Urinary bladder (tissue), 4 donors: ENCODE measurements around the gene RSPH4A. TPM values are rescaled to one million over a fixed set of nuclear protein-coding genes. Genes with fewer than 3 reads are reported as not detected.
A peak's percentile ranks its signal among the peaks of the same experiment; 100 is the strongest.

Experiments
- DNase-seq: peaks from one replicate; pipeline ENCODE4 v3.0.0-alpha.2; 2015; ENCODE audit errors: extremely low spot score
- H3K27ac ChIP-seq: one replicate; pipeline ENCODE4 v1.5.1; 2013; ENCODE audit warnings: low read depth, mild to moderate bottlenecking, moderate library complexity
- H3K36me3 ChIP-seq: one replicate; pipeline ENCODE4 v1.6.1; 2013; ENCODE audit warnings: mild to moderate bottlenecking, moderate library complexity; ENCODE audit not compliant: insufficient read depth
- H3K4me1 ChIP-seq: one replicate; pipeline ENCODE4 v1.6.1; 2013; ENCODE audit warnings: mild to moderate bottlenecking, moderate library complexity; ENCODE audit not compliant: insufficient read depth
- H3K4me3 ChIP-seq: one replicate; pipeline ENCODE4 v1.5.1; 2013; ENCODE audit warnings: low read depth, low read length
- WGBS: extraction: QIAGEN DNeasy Blood & Tissue Kit; methylation state at CpG from one replicate; pipeline ENCODE4 v1.1.7; 2013; 5-methylcytosine and 5-hydroxymethylcytosine counted together
- polyA plus RNA-seq: library from polyadenylated mRNA; stranded (reverse); fragments of 200-250 nt; gene quantifications from one replicate; pipeline ENCODE4 v1.2.3, GENCODE V29; 2013
- total RNA-seq: library from RNA; depleted of rRNA; stranded (reverse); fragments of >200 nt; gene quantifications from one replicate; pipeline ENCODE4 v1.2.3, GENCODE V29; 2014
- donor health status: healthy with polysubstance abuse.
- donor health status: healthy.

The RSPH4A gene
- total RNA-seq = 0.90 TPM
- polyA plus RNA-seq = 0.28 TPM

DNA sequence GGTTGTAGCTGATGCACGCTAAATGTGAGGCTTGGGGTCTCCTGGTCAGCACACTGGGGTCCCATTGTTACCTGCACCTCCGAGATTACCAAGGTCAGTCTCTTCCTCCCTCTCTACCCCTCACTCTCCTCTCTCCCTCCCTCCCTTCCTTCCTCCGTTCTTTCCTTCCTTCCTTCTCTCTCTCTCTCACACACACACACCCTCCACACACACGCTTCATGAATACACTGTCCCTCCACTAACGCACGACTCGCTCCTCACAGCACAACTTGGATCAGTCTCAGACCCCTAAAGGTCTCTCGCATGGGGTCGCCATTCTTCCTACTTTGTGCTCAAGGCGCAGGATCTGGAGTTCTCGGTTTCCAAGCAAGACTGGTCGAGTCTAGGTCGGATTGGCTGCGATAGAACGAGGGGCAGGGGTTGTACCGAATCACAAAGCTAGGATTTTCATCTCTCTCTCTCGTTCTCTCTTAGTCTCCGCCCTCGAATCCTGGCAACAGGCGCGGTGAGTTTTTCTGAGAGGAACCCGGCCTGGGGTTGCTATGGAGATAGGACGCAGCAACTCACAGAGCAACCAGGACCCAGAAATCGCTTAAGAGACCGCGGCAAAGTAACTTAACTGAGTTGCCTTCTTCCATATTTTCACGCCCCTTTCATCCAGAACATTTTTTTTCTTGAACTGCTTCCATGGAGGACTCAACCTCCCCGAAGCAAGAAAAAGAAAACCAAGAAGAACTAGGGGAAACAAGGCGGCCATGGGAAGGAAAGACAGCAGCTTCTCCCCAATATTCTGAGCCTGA, at the start of gene RSPH4A:
Gene RSPH4A, plus strand, starts transcription at position 543 of the 800 bp plus-strand sequence. Its CDS starts 145 bp downstream, at position 688.
- Histone ChIP-seq H3K4me1 (no peaks in the 10 kb centered on the region), H3K27ac (peak within 1 kb of the TSS; percentile 12), H3K4me3 (peak within 1 kb of the TSS; percentile 43), H3K36me3 (no peaks in the 10 kb centered on the region)
- WGBS = under 1% methylated on average over 29 of the region's 29 CpGs
- peak; percentile 98 for DNase-seq

DNA sequence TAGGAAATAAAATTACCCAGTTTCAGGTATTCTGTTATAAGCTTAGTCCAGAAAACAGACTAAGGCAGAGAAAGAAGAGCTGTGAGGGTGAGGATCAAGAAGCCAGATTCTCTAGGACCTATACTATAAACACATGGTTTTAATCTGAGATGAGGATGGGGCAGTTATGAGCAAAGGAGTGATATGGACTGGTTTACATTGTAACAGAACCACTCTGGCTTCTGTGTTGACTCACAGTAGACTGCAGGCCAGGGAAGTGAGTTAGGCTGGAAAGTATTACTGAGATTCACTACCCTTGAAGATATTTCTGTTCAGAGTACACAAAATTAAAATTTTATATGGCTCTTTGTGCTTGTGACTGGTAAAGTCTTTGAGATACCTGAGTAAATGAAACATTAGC, 48.2 kb upstream of the RSPH4A start:
- H3K4me3 ChIP-seq = no peak overlapping the region
- no peak for DNase-seq
- H3K27ac ChIP-seq = no peak overlapping the region
- H3K36me3 ChIP-seq = no peaks in the 10 kb centered on the region
- peaks cover 2% of the 10 kb centered on the region for H3K4me1 ChIP-seq

DNA sequence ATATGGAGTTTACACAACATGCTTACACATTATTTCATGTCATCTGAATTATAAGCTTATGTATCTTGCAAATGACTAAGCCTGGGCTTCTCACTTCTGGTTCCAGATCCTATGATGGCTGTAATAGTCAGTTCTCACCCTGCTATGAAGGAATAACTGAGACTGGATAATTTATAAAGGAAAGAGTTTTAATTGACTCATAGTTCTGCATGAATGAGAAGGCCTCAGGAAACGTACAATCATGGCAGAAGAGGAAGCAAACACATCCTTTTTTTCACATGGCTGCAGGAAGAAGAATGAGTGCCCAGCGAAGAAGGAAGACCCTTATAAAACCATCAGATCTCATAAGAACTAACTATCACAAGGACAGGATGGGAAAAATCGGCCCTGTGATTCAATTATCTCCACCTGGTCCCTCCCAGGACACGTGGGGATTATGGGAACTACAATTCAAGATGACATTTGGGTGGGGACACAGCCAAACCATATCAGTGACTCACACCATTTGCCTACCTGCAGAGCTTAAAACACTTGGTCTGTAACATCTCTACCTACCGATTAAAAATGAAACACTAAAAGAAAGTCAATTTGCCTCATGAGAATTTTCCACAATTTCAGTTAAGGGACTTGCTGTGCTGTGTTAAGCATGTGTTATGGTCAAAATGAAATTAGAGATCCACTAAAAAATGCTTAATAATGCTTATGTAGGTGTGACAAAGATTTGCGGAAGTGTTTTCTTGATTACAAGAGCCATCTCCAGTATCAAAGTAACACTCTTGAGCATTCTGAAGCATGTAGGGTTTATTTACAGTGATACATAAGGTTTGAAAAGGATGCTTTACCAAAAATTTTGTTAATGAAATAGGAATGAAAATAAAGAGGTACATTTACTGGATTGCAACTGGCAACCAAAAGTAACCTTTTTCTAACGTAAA, 47.2 kb upstream of the RSPH4A start:
- Histone ChIP-seq H3K36me3 (no peaks in the 10 kb centered on the region), H3K27ac (no peak overlapping the region), H3K4me1 (peaks cover 2% of the 10 kb centered on the region), H3K4me3 (no peak overlapping the region)
- WGBS = 64% methylated on average over 7 of the region's 7 CpGs
- DNase-seq = no peak

DNA sequence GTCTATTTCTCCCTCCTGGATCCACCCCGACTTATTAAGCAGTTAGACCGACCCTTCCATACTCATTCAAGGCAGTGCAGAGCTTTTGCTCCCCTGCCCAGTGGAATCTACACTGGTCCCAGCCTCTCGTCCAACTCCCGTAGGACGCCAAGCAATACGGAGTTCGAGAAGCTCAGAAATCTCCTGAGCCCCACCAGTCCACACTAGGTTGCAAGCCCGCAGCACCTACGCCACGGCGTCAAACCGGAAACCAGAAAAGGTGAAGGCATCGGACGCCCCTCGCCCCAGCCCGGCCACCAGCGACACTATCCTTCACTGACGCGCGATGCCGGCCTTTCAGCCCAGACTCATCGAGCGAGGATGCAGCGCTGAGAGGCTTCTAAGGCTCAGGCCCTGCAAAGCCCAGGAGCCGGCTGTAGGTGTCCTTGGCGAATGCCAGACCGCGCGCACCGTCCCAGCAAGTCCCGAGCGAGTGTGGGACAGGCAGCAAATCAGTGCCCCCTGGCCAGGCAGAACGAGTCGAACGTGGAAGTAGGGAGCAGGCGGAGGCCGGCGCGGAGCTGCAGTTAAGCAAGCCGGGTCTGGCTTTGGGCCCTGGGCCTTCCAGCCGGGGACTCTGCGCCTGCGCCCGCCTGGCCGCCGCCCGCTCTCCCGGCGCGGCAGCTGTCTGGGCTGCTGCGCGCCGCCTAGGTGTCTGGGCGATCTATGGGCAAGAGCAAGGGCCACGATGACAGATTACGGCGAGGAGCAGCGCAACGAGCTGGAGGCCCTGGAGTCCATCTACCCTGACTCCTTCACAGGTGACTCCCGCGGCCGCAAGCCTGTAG, 45.2 kb upstream of the RSPH4A start, which contains the start of gene RWDD1:
Gene RWDD1, plus strand, starts transcription at position 649 of the 827 bp plus-strand sequence. Its CDS starts 79 bp downstream, at position 728.
- peak; percentile 97 for DNase-seq
- Histone ChIP-seq H3K4me1 (no peaks in the 10 kb centered on the region), H3K36me3 (no peaks in the 10 kb centered on the region), H3K4me3 (peak within 1 kb of the TSS; percentile 94), H3K27ac (peak within 1 kb of the TSS; percentile 87)
- under 1% methylated on average over 62 of the region's 62 CpGs for WGBS

DNA sequence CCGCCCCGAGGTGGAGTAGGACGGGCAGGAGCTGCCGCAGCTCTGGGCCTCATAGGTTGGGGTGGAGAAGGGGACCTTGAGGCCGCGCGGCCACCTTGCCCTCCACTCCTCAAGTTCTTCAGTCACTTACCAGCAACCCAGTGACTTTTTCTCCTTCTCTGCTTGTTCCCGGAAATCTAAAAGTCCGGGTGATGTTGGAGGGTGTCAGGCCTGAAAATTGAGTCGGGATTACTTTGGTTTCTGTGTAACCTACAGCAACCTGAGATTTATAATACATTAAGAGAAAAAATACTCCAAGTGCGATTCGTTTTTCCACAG, 44.6 kb upstream of the RSPH4A start:
- Histone ChIP-seq H3K4me3 (peak overlapping the region; percentile 94), H3K4me1 (no peaks in the 10 kb centered on the region), H3K36me3 (no peaks in the 10 kb centered on the region), H3K27ac (peak overlapping the region; percentile 78)
- WGBS = under 1% methylated on average over 12 of the region's 12 CpGs
- no peak for DNase-seq

DNA sequence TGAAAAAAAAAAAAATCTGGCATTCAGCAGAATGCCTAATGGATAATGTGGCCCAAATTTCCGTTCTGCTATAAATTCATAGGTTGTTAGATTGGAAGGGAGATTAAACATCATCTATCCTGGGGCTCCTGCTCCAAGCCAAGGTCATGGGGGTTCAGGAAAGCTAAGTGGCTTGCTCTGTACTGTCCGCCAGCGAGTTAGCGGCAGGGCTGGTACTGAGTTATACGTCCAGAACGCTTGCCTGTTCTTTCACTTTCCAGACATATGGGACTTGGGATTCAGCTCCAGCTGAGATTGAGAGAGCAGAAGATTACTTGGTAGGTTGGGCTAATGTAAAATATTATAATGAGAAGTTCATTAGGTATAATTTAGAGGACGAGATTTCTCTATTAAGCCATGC, 44.1 kb upstream of the RSPH4A start:
- Histone ChIP-seq H3K4me1 (no peaks in the 10 kb centered on the region), H3K4me3 (peak overlapping the region; percentile 94), H3K27ac (no peak overlapping the region), H3K36me3 (no peaks in the 10 kb centered on the region)
- no peak for DNase-seq
- WGBS = 2% methylated on average over 7 of the region's 7 CpGs

DNA sequence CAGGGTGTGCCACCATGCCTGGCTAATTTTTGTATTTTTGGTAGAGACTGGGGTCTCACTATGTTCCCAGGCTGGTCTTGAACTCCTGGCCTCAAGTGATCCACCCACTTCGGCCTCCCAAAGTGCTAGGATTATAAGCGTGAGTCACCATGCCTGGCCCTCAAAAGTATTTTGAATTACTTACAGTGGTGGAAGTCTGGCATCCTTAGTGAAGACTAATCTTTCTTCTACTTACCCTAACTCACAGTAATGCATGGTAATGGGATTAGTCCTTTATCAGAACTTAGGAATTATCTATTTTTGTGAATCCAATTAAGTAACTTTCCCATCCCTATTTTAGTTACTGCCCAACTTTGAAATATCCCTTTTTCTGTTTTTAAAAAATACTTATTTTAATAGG, 41.1 kb upstream of the RSPH4A start:
- no peak overlapping the region for H3K27ac ChIP-seq
- no peak overlapping the region for H3K4me3 ChIP-seq
- no peak for DNase-seq
- no peaks in the 10 kb centered on the region for H3K36me3 ChIP-seq
- WGBS = 83% methylated on average over 2 of the region's 2 CpGs
- no peaks in the 10 kb centered on the region for H3K4me1 ChIP-seq

DNA sequence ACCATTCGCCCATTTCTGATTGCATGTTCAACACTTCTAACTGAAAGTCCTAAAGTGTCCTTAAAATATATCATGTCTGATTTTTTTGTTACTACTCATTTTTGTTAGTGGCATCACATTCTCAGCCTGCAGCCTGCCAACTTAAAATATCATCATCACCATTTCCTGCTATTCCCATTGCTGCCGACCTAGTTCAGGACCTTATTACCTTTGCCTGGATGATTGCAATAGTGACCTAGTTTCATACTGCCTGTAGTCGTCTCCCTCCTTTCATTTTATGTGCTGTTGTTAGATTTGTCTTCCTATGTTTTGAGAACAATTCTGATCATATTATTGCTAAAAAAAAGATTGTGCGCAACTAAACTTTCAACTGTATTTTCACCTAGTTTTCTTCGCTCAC, 38.8 kb upstream of the RSPH4A start:
- Histone ChIP-seq H3K4me1 (no peaks in the 10 kb centered on the region), H3K27ac (no peak overlapping the region), H3K36me3 (no peaks in the 10 kb centered on the region), H3K4me3 (no peak overlapping the region)
- no peak for DNase-seq
- 83% methylated on average over 5 of the region's 5 CpGs for WGBS

DNA sequence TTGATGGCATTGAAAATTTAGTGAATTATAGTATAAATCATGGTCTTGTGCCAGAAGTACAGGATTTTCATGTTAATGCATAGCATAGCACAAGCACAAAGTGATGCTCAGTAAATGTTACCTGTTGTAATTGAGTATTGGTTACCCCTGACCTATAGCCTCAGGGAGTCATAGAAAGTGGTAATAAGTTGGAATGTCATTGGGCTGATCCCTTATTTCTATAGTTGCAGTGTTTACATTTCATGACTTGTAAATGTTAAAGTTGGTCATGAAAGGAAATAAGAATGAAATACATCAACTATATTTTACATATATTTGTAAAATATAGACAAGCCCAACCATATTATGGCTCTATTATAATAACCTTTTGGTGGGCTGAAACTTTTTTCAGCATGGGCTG, 37.9 kb upstream of the RSPH4A start:
- no peak for DNase-seq
- H3K4me1 ChIP-seq = no peaks in the 10 kb centered on the region
- no peak overlapping the region for H3K27ac ChIP-seq
- H3K36me3 ChIP-seq = no peaks in the 10 kb centered on the region
- no peak overlapping the region for H3K4me3 ChIP-seq

DNA sequence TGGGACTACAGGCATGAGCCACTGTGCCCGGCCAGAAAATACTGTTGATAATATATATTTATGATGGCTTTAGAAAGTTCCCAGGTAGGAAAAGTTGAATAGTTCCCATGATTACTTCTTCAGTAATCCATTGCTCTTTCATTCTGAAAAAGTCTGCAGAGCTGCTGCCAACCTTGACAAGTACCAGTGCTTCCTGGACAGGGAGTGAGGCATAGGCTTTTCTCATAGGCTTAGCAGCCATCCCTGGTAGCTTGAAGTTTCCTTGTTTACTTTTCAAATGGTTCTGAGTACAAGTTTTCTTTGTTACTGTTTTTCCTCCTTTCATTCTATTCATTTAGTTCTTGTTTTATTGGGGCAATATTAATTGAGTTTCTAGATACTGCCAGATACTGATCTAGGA, 37.1 kb upstream of the RSPH4A start:
- no peak overlapping the region for H3K4me3 ChIP-seq
- DNase-seq = no peak
- WGBS = 76% methylated on average over 1 of the region's 1 CpG
- no peaks in the 10 kb centered on the region for H3K36me3 ChIP-seq
- no peak overlapping the region for H3K27ac ChIP-seq
- no peaks in the 10 kb centered on the region for H3K4me1 ChIP-seq

DNA sequence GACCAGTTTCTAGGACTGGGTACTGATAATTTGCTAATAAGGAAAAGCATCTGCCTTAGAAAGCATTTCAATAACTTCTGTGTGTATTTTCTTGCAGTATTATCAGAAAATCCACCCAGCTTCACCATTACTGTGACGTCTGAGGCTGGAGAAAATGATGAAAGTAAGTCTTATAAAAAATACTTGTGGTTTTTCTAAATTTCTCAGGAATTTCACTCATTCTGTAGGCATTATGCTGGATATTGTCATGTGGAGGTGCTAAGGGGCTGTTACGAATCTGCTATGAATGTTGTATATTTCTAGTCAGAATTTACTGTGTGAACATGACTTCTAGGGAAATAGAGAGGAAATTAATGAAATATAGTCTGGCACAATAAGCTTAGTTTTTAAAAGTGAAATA, 36.1 kb upstream of the RSPH4A start:
- 77% methylated on average over 2 of the region's 2 CpGs for WGBS
- H3K27ac ChIP-seq = no peak overlapping the region

DNA sequence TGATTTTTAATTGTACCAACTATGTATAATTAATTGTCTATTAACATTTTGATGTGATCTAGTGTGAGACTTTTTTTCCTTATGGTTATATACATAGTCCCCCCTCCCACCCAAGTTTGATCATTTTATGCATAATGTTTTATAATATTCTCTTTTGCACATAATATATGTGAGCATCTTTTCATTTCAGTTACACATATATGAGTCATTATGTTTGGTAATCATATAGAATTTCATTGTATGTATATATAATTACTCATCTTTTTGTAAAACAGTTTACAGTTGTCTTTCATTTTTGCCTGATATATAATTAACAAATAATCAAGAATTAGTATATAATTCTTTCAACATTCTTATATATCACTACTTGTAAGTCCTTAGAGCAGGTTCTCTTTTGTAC, 30.0 kb upstream of the RSPH4A start:
- Histone ChIP-seq H3K36me3 (peaks cover 2% of the 10 kb centered on the region), H3K4me1 (peaks cover 2% of the 10 kb centered on the region), H3K27ac (no peak overlapping the region), H3K4me3 (no peak overlapping the region)
- no peak for DNase-seq

More for the DNA sequence above, 36.1 kb upstream of the RSPH4A start:
- Histone ChIP-seq H3K36me3 (no peaks in the 10 kb centered on the region), H3K4me3 (no peak overlapping the region), H3K4me1 (no peaks in the 10 kb centered on the region)
- DNase-seq = no peak

DNA sequence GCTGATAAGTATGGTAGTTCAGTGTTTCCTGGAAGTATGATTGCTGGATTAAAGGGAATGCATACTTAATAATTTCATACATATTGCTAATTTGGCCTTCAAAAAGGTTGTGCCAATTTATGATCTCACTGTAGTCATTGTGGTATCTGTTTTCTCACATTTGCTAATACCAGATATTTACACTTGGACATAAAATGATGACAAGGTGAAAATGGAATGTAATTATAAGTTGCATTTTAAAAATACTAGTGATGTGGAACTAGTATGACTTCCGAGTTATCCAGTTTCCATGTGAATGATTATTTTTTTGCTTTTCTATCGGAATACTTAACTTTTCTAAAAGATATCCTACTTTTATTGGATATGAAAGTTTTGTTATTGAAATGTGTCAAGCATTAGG, 29.5 kb upstream of the RSPH4A start:
- Histone ChIP-seq H3K4me1 (peaks cover 2% of the 10 kb centered on the region), H3K36me3 (peaks cover 4% of the 10 kb centered on the region), H3K27ac (no peak overlapping the region), H3K4me3 (no peak overlapping the region)
- 98% methylated on average over 2 of the region's 2 CpGs for WGBS
- DNase-seq = no peak
